H4 (cell line): Measurements from ENCODE around the gene GFI1. TPM values are rescaled to one million over a fixed set of nuclear protein-coding genes. Genes with fewer than 3 reads are reported as not detected.

Experiments
- total RNA-seq: library from RNA; depleted of rRNA; stranded (reverse); fragments of >200 nt; shearing (Covaris generic); gene quantifications from 2 replicates; pipeline ENCODE4 v1.2.3, GENCODE V29; 2014; rRNA removed

The GFI1 gene
- total RNA-seq, 1 experiment from 2014 or later = 0.17 TPM

Other genes with a start within 250 kb of the GFI1 start
- gene GLMN, start 187.9 kb downstream of the GFI1 start, total RNA-seq = 7.0 and 10.6 TPM in 2 replicates
- gene RPAP2, start 187.9 kb downstream of the GFI1 start, total RNA-seq = 11.2 and 19.8 TPM in 2 replicates